NCI-H510A (cell line): Measurements from ENCODE around the gene CPNE8.

ENCODE experiments used
- DNase-seq: peaks from one replicate; lab custom pipeline; 2025; lab: John Stamatoyannopoulos, UW

CPNE8 gene

DNA sequence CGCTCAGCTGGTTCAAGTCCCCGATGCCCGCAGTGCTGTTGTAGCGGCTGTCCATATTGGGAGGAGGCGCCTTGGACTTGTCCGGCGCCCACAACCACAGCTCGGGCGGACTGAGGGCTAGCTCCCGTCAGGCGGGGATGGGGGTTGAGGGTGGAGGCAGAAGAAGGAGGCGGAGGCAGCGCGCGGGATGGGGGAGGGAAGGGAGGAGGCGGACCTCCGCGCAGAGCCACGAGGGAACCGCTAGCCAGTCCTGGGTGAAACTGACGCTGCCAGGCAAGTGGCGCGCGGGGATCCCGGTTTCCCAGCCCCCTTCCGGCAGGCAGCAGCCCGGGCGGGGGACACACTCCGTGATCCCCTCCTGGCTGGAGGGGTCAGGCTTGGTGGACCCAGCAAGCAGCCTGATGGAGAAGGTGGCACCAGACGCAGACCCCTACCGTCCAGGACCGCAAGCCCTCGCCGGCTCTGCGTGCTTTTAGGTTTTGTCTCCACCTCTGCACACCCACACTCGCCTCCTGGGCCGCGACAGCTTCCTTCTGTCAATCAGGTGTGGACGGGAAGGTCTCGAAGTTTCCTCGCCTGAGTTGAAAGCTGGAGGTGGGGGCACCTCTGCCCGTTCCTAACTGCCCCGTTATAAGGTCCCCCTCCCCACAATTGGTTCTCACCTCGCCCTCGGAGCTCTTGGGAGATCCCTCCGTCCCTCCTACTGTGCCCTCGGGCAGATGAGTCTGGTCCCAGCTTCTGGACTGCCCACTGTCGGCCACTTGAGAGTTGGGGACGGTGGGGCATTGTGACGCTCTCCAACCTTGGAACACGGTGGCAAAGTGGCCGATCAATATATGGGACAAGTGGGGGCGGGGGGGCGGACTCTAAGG lies at the start of gene CPNE8:
CPNE8 (minus strand) TSS at position 112 of the 872 bp plus-strand sequence; CDS start at position 55, 57 bp downstream.
- no peak for DNase-seq

DNA sequence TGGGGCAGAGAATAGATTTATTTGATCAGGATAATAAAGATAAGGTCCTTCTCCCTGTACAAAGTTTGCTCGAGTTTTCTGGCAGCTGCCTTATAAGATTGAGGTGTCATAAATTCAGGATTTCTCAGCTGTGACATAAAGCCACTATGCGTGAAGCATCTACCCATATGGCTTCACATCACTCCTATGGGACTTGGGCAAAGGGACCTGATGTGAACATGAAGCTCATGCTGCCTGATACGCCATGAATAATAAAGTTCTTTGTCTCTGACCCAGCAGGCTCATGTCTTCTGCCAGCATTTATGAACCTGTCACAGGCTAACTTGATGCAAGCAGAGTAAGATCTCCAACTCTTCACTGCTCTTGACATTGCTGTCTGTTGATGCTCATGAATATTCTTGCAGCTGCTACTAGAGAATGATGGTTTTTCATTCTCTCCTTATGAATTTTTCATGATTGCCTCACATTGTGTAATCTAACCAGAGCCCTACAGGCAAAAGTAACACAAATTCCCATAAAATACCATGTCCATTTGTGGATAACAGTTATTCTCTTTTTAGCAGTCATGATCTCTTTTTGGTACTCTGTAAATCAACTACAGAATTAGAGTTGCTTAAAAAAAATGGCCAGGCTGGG lies 49.0 kb upstream of the CPNE8 start:
- DNase-seq: no peak

- DNase-seq: no peak
Observed at GRCh38 chr12:38949363-38949762, 44.0 kb upstream of the CPNE8 start.

DNA sequence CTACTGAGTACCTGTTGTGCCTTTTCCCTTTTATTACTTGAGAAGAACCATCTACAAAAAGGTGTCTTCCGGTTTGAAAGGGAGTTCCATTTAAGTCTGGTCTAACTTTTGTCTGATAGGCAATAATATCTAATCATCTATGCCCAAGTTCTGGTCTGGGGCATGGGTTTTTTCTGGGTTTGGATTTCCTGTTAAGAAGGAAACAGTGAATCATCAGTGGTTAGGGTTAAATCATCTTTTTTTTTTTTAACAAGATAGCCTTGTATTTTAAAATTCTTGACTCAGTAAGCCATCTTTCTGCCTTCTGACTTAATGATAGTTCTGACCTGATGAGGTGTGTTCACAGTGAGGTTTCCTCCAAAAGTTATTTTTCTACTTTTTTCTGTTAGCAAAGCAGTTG lies 29.3 kb upstream of the CPNE8 start:
- DNase-seq: no peak

GRCh38 chr12:38934078-38934584 lies 28.7 kb upstream of the CPNE8 start:
- no peak for DNase-seq

DNA sequence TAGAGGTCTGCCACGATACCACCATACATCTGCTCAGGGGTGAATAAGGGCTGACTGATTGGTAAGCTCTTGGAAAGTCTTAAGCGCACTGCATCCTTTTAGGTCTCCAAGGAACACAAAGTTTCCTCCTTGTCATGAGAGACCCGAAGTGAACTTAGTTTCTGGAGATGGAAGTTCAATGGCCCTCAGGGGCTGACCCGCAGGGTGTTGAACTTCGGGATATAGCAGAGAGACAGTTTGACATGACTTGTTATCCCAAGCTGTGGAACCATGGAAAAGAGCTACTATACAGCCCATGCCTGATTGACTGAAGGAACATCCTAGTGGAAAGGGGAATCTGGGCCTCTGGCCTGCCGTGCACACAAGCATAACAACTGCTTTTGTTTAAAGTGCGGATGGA lies 26.9 kb upstream of the CPNE8 start:
- no peak for DNase-seq

DNA sequence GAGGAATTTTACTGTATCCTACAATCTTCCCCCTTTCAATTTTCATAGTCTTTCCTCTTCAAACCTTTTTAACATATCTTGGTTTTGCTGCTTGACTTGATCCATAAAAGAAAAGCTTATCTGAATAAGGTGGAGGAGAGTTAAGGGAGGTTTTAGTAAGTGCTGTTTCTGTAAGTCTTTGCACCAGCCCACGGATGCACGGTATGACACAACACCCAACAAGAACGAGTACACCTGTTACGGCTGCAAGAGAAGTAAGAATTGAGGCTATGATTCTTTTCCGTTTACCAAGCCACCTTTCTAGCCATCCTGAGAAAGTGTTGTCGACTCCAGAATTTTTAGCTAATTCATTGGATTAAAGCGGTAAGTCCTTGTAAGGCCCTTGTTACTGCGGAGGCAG lies 26.1 kb upstream of the CPNE8 start:
- no peak for DNase-seq

GRCh38 chr12:38930990-38931389 lies 25.6 kb upstream of the CPNE8 start:
- no peak for DNase-seq

- DNase-seq: no peak
Observed at GRCh38 chr12:38926501-38926900, 21.1 kb upstream of the CPNE8 start.

DNA sequence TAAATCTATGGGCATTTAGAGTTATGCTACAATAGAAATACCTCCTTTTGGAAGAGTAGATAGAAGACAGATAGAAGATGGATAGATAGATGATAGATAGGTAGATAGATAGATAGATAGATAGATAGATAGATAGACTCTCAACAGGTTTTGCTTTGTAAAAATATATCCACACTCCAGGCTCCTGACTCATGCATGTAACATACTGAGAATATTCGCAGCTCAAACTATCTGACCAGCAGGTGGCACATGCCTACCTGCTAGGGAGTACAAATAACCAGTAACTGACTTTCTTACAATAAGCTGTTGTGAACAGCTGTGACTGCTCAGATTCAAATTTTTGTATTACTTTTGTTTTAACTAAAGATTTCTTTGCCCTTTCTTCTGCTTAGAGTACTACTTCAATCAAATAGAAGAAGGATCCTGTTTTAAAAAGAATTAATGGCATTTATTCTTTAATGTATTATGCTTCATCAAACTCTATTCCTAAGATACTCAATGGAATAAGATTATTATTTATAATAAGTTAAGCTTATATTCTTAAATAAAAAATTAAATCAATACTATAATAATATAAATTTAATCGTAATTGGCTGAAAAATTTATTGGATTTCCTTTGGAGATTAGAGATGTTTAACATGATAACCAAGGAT lies 15.8 kb upstream of the CPNE8 start:
- no peak for DNase-seq

DNA sequence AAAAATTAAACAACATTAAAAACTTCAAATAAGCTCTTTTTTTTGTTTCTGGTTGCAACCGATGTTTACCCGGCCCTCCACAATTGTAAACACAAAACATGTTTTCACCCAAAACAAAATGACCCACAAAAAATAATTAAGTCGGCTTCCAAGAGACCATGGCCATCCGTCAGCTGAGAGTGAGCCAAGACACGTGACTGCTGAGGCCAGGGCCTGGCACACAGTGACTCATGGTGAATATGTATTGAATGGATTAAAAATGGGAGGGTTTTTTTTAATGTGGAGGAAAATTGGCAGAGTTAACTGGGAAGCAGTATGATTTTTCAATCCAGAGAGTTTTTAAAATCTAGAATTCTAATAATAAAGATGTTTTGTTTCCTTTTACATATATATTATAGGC lies 13.8 kb upstream of the CPNE8 start:
- no peak for DNase-seq

DNA sequence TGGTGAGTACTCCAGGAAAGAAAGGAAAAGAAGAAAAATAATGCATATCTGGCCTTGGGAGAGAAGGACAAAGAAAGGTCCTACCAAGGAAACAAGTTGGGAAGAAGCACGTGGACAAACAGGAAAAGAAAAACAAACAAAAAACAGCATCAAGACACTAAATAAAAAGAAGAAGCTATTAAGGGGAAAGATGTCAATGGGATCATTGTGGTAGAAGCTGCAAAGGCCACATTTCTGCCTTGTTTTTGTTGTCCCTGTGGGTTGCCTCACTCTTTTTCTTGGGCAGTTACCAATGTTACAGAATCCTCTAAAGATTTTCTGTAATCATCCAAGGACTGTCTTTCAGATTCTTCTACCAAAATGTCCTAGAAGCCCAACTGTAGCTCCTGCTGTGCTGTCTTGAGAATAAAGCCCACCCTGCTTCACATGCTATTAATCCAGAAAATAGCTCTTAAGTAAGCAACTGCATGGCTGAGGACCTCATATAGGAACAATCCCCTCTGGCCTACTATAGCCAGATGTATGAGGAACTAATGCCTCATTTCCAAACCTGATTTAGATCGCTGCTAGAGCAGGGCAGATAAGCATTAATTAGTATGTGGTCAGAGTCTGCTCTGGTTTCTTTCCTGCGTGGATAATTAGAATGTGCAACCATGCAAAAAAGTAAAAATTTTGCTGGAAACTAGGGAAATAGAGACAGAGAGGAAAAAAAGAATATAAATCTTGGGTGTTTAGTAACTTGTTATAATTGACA lies 10.2 kb upstream of the CPNE8 start:
- DNase-seq: no peak

DNA sequence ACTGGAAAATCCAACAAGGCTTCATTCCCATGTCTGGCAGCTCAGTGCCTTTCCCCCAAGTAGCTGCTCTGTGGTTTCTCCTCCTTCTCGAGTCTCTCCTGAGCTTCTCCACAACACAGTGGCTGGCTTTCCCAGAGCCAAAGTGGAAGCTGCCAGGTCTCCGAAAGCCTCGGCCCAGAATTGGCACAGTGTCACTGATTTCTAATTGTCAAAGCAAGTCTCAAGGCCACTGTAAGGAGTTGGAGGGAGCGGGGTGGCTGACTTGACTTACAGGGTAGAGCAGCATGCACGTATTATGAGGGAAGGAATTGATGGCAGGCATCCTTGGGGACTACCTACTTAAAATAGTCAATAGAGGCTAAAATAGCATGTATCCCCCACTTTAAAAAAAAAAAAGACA lies 6.7 kb upstream of the CPNE8 start:
- DNase-seq: no peak

GRCh38 chr12:38911611-38912010 lies 6.2 kb upstream of the CPNE8 start:
- DNase-seq: no peak

DNA sequence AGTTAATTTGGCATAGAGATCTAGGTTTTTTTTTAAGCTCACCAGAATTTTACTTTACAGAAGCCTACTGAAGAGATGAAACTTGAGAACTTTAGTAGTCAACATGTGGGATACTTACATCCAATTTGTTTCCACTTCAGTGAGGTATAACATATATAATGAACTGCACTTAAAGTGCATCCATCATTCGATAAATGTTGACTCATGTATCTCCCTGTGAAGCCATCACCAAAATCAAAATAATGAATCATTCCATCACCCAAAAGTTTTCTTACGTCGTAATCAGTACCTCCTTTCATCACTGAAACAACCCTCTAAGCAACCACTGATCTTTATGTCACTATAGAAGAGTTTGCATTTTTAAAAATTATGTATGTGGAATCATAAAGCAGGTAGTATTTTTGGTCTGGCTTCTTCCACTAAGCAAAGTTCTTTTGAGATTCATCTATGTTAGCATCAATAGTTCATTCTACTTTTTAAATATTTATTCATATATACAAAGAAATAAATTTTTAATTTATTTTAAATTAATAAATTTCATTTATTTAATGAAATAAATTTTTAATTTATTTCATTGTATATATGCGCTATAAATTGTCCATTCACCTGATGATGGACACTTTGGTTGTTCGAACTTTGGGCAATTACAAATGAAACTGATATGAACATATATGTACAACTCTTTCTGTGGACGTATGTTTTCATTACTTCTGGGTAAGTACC lies 2.0 kb upstream of the CPNE8 start:
- DNase-seq: no peak

- no peak for DNase-seq
Observed at GRCh38 chr12:38906482-38907200, 1.2 kb upstream of the CPNE8 start.

DNA sequence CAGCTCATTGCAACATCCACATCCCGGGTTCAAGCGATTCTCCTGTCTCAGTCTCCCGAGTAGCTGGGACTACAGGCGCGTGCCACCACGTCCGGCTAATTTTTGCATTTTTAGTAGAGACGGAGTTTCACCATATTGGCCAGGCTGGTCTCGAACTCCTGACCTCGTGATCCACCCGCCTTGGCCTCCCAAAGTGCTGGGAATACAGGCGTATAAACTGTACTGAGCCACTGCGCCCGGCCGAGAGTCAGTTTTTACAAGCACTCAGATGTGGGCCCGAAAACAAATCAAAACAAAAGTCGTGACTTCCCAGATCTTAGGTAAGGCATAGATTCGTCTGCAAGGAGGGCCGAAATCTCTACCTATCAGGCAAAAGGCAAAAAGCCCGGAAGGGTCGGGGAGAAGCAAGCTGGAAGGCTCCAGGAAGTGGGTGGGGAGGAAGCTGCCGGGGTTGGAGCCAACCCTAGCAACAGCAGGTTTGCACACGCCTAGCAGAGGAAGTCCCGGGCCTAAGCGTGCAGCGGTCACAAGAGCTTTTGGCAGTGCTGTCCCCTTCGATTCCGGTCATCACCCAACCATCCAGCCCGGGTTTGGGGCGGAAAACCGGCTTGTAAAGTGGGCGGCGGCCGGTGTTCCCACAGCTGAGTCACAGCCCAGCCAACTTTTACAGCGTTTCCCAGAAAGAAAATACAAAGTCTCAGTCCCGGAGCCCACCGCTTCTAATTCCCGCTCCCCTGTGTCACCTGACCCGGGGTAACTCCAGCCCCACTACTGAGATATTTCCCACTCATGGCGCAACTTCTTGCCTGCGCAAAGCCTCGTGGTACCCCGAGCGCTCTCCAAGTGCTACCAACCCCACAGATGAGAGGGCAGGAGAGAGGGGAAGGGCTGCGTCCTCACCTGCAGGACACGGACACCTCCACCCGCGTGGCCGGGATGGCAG lies 583 bp downstream of the CPNE8 start:
- DNase-seq: no peak

DNA sequence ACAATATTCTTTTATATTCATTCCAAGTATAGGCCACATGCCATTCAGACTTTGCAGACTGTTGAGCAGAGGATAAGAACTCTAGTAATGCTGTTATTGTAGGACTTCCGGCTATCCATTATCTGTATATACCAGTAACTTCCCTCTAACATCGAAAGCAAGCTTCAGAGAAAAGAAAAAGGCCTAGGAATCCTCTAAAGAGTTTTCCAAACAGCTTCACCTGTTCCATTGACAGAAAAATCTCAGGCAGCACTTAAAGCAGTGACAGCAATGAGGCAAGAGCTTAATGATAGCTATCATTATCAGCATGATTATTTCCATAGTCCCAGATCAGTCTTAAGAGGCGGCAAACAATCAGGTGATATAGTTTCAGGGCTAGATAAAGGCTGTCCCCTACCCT lies 1.8 kb downstream of the CPNE8 start:
- no peak for DNase-seq

DNA sequence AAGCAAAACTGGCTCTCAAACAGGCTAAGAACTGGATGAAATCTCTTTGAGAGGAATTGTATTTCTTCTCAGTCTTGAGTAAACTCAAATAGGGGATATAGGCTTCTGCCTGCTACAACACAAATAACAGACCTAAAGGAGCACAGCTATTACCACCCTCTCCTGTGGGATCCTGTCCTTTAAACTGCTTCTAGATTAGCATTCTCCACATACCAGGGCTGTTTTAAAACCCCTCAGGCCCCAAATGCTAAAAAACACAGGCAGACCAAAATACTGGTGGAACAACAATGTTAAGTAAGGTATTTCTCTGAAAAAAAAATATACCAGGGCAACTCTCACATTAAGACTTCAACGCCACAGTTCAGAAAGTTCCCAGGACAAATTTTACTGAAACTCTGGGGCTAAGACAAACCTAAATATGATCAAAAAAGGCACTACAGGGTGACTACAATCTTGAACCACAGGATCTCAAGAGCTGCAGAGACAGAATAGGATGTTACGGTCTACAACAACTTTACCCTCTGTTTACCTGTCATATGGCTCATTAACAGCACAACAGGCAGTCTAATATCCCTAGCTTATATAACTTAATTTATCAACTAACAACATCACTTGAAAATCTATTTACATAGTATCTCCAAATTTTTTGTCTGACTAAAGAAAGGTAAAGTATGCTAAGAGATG lies 7.2 kb downstream of the CPNE8 start:
- no peak for DNase-seq
